GM06990 (cell line): Measurements from ENCODE around the gene USP6.
"Not testable (repeated sequence)": the region's sequence is repeated elsewhere in the genome, so short reads cannot be mapped to it uniquely, and the experiment has no call there.

Experiments used
- DNase-seq: peaks from one replicate; pipeline ENCODE4 v3.0.0-alpha.2; 2011; ENCODE audit not compliant: insufficient read length; ENCODE audit errors: extremely low read depth
- H3K27me3 ChIP-seq: replicated peaks from 2 replicates; pipeline ENCODE4 v1.6.0; 2011; ENCODE audit warnings: low read length; ENCODE audit not compliant: control insufficient read depth, insufficient read depth
- H3K36me3 ChIP-seq: 2 replicates; pipeline ENCODE4 v1.5.1; 2011; ENCODE audit warnings: low read length; ENCODE audit not compliant: control insufficient read depth, insufficient read depth
- H3K4me3 ChIP-seq: replicated peaks from 2 replicates; pipeline ENCODE4 v1.5.1; 2011; ENCODE audit warnings: low read depth, mild to moderate bottlenecking, control low read depth, low read length
- TF ChIP-seq, protein P1 (sequence below): IDR thresholded peaks from 2 replicates; pipeline ENCODE4 v1.5.1; 2011; ENCODE audit warnings: low read length, control low read depth, mild to moderate bottlenecking, inconsistent platforms; ENCODE audit not compliant: insufficient read depth, poor library complexity, severe bottlenecking

Gene USP6

DNA sequence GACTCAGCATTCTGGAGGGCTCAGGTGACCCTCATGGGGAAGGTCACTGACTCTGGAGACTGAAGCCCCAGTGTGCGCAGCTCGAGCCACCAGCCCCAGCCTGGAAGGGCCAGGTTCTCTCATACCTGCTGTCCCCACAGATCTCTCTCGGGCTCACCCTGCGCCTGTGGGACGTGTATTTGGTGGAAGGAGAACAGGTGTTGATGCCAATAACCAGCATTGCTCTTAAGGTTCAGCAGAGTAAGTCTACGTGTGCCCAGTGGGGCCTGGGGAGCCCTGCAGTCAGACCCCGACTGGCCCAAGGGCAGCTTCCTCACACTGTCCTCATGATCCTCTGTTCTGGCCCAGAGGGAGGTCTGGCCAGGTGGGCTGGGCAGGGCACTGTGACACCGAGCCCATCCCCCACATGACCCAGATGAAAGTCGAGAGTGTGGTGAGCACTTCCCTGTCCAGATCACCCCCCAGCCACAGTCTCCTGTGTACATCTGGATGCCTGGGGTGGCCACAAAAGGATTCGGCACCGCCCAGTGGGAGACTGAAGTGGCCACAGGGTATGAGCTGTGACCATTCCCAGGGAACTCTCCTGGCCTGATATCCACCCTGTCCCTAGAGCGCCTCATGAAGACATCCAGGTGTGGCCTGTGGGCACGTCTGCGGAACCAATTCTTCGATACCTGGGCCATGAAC is 21.8 kb downstream of the USP6 start:
- not testable (repeated sequence) for H3K36me3 ChIP-seq, H3K4me3 ChIP-seq, DNase-seq, H3K27me3 ChIP-seq

DNA sequence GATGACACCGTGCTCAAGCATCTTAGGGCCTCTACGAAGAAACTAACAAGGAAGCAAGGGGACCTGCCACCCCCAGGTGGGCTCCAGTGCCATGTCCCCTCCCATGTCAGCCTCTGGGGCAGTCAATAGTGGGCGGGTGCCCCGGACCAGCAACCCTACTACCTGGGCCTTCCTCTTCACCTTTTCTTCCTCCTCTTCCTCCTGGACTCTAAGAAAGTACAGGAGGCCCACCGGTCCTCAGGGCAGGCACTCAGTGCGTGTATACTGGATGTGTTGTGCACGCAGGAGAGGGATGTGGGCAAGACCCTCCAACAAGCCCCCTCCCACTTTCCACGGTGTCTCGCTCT is 22.3 kb downstream of the USP6 start:
- H3K36me3 ChIP-seq, H3K27me3 ChIP-seq, DNase-seq, H3K4me3 ChIP-seq: not testable (repeated sequence)

DNA sequence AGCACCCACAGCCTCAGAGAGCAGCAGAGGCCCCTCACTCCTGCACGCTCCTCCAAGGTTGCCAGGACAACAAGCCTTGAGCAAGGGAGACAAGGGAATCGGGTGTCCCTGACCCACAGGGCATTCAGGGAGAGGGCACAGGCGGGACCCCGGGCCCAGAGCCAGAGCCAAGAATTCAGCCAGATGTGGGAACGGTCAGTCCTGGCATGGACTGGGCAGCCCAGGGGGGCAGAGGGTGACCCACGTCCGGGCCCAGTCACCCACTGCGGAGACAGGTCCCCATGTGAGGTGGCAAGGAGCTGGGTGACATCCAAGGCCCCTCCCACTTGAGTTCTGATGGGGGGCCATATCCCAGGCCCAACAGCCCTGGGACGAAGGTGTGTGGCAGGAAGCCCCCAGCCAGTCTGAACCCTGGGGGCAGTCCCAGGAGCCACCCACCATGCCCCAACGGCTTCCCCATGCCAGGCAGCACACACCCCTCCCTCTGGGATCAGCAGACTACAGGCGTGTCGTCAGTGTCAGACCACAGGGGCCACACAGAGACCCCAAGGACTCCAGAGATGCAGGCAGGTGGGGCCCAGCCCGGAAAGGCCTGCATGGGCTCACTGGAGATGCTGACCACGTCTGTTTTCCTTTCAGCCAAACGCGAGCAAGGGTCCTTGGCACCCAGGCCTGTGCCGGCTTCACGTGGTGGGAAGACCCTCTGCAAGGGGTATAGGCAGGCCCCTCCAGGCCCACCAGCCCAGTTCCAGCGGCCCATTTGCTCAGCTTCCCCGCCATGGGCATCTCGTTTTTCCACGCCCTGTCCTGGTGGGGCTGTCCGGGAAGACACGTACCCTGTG is 23.0 kb downstream of the USP6 start:
- Histone ChIP-seq H3K4me3 (no peak overlapping the region), H3K27me3 (no peaks in the 10 kb centered on the region), H3K36me3 (no peaks in the 10 kb centered on the region)
- TF ChIP-seq, protein P1, sequence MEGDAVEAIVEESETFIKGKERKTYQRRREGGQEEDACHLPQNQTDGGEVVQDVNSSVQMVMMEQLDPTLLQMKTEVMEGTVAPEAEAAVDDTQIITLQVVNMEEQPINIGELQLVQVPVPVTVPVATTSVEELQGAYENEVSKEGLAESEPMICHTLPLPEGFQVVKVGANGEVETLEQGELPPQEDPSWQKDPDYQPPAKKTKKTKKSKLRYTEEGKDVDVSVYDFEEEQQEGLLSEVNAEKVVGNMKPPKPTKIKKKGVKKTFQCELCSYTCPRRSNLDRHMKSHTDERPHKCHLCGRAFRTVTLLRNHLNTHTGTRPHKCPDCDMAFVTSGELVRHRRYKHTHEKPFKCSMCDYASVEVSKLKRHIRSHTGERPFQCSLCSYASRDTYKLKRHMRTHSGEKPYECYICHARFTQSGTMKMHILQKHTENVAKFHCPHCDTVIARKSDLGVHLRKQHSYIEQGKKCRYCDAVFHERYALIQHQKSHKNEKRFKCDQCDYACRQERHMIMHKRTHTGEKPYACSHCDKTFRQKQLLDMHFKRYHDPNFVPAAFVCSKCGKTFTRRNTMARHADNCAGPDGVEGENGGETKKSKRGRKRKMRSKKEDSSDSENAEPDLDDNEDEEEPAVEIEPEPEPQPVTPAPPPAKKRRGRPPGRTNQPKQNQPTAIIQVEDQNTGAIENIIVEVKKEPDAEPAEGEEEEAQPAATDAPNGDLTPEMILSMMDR = no peak
- DNase-seq = no peak

DNA sequence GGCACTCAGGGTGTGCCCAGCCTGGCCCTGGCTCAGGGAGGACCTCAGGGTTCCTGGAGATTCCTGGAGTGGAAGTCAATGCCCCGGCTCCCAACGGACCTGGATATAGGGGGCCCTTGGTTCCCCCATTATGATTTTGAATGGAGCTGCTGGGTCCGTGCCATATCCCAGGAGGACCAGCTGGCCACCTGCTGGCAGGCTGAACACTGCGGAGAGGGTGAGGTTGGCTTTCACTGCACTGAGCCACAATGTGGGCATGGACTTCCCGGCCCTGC is 23.6 kb downstream of the USP6 start:
- H3K36me3 ChIP-seq = no peaks in the 10 kb centered on the region
- no peak for DNase-seq
- TF ChIP-seq, protein P1 = no peak
- no peak overlapping the region for H3K4me3 ChIP-seq
- H3K27me3 ChIP-seq = no peaks in the 10 kb centered on the region

DNA sequence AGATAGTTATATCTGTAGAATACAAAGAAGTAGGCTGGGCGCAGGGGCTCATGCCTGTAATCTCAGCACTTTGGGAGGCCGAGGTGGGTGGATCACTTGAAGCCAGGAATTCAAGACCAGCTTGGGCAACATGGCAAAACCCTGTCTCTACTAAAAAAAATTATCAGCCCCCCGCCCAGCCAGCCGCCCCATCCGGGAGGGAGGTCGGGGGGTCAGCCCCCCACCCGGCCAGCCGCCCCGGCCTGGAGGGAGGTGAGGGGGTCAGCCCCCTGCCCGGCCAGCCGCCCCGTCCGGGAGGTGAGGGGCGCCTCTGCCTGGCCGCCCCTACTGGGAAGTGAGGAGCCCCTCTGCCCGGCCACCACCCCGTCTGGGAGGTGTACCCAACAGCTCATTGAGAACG is 27.0 kb downstream of the USP6 start:
- DNase-seq, H3K36me3 ChIP-seq, H3K4me3 ChIP-seq, H3K27me3 ChIP-seq: not testable (repeated sequence)

DNA sequence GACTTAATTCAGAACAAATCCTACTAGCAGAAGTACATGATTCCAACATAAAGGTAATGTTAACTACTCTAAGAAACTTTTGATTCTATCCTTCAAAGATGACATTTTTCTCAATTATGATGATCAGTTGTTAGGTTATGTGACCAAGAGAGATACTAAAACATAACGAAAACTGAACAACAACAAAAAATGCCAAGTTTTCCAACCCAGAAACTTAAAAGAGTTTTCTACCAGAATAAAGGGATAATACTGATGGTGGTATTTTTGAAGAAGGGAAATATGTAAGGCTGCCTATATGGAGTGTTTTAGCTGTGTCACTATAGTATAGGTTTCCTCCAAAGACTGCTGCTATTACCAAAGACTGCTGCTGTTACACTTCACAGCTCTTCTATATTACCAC is 30.3 kb downstream of the USP6 start:
- H3K36me3 ChIP-seq, DNase-seq, H3K27me3 ChIP-seq, H3K4me3 ChIP-seq: not testable (repeated sequence)

DNA sequence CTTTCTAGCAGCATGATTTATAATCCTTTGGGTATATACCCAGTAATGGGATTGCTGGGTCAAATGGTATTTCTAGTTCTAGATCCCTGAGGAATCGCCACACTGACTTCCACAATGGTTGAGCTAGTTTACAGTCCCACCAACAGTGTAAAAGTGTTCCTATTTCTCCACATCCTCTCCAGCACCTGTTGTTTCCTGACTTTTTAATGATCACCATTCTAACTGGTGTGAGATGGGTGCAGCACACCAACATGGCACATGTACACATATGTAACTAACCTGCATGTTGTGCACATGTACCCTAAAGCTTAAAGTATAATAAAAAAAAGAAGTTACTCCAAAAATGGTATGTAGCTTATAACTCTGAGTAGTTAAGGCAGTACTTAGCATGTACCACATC is 44.9 kb downstream of the USP6 start:
- H3K36me3 ChIP-seq, H3K4me3 ChIP-seq, DNase-seq, H3K27me3 ChIP-seq: not testable (repeated sequence)

DNA sequence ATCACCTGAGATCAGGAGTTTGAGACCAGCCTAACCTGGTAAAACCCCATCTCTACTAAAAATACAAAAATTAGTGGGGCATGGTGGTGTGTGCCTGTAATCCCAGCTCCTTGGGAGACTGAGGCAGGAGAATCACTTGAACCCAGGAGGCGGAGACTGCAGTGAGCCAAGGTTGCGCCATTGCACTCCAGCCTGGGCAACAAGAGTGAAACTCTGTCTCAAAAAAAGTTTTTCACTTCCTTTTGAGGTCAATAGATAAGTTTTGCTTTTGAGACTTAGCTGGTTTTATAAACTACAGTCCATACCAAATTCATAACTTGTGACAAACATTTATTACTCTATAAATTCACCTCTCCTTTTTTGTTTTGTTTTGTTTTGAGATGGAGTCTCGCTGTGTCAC is 46.0 kb downstream of the USP6 start:
- H3K4me3 ChIP-seq, DNase-seq, H3K36me3 ChIP-seq, H3K27me3 ChIP-seq: not testable (repeated sequence)

DNA sequence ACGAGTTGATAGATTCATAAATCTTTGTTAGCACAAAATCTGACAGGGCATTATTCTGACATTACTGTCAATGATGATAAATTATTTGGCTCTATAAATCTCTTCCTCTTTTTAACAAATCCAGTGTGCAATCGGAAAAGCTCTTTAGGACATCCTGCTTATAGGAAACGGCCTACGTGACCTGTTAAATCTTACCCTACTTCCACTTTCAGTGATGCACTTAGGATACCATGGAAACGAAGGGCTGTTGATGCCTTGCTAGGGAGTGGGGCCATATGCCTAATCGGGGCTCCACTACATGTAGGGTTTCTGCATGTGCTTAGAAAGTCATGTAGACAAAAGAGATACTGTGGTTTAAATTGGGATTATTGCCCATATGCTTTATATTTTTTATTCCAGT is 48.6 kb downstream of the USP6 start:
- Histone ChIP-seq H3K36me3 (no peaks in the 10 kb centered on the region), H3K4me3 (no peak overlapping the region), H3K27me3 (no peaks in the 10 kb centered on the region)
- TF ChIP-seq, protein P1 = no peak
- no peak for DNase-seq

DNA sequence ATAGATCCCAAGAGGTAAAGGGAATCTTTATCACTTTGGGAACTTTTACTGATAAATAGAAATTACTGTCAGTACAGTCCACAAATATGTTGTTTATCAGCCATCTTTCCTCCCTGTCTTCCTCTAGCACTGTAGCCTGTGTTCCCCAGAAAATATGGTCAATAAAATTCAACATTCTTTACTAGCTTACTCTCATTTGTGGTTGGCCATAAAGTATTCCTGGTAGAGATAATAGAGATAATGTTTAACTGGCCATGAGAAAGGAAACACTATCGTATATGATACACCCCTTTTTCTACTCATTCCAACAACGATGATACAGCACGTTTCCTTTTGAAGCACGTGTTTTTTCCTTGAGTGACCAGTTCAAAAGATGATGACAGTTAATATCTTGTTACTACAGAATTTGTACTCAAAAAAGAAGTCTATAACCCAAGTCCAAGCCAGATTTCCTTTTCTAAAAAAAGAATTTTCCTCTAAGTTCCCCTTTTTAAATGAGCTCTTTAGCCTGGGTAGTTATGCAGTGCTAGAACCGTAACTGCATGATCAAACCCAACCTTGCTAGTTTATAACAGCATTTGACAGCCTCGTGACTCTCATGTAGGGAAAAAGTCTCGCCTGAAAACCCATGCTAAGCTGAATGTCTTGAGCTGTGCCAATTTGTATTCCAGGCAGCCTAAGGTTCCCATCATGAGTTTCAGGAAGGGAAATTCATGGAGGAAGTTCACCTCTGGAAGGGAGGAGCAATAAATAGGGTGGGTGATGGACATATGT is 50.1 kb downstream of the USP6 start:
- not testable (repeated sequence) for DNase-seq, H3K27me3 ChIP-seq, H3K4me3 ChIP-seq, H3K36me3 ChIP-seq

DNA sequence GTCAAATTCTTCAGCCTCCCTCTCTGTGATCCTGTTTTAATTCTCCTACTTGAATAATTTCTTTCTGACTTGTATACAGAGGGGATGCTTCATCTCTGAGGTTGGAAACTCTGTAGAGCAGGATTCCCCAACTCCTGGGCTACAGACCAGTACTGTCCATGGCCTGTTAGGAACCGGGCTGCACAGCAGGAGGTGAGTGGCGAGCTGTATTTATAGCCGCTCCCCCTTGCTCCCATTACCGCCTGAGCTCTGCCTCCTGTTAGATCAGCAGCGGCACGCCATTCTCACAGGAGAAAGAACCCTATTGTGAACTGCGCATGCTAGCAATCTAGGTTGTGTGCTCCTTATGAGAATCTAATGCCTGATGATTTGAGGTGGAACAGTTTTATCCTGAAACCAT is 59.2 kb downstream of the USP6 start:
- not testable (repeated sequence) for DNase-seq, H3K4me3 ChIP-seq, H3K36me3 ChIP-seq, H3K27me3 ChIP-seq
